ENCODE data around the gene CBLB.

CBLB gene

GRCh38 chr3:105869861-105870755, 1.3 kb upstream of the CBLB start:
- DNase-seq: no peak

- no peak for DNase-seq
Observed at GRCh38 chr3:105869531-105869833, 670 bp upstream of the CBLB start.

- no peak for DNase-seq
Observed at GRCh38 chr3:105868431-105868741, 426 bp downstream of the CBLB start.

DNA sequence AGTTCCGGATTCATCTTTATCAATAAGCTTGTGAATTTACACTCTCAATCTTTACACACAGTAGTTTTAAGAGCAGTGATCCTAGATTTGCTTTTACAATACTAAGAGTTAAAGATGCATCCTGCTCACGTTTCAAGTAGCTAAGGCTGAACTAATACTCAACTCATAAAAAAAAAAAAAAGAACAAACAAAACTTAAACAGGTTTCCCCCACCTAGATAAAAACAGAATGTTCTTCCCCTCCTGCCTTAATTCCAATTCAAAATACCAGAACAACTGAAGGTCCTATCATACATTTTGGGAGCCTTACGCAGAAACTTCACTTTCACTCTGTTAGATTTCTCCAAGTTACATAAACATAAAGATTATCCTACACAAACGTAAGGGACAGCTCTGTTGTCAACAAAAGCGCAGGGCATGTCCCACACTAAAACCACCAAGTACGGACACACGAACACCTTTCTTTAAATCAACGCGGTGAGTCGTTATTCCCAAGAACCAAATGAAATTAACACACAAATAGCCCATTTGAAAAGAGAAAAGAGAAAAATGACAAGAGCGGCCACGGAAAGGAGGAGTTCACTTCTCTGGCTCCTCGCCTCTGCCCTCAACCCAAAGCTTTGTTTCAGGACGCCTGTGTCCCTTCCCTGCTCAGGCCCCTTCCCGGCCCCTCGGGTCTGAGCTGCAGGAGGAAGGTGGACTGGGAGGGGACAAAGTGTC, 941 bp downstream of the CBLB start:
- DNase-seq: peak in 1 of 2 donors; percentile 44

GRCh38 chr3:105866656-105867653, 1.9 kb downstream of the CBLB start:
- peak; percentile 35 to 78 for DNase-seq

DNA sequence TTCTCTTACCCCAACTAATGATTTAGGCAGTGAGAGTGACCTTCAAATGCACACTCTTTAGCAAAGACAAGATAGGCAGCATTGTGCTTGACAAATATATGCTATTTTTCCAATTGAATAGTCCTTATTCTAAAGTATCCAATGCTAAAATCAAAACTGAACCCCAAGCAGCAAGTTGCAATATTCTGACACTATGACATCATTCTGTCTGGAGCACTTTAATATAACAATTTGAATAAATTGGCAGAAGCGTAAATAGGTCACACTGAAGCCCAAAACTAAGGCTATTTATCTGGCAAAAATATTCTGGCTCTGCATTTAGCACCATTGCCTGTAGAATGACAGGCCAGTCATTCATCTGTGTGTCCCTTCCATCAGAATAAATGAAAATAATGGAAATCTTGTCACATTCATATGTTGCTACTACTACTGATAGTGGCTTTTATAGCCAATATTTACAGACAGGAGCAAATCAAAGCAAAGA, 2.9 kb downstream of the CBLB start:
- no peak for DNase-seq

- DNase-seq: no peak
Observed at GRCh38 chr3:105865016-105865623, 3.7 kb downstream of the CBLB start.

GRCh38 chr3:105864212-105864611, 4.6 kb downstream of the CBLB start:
- DNase-seq: no peak

DNA sequence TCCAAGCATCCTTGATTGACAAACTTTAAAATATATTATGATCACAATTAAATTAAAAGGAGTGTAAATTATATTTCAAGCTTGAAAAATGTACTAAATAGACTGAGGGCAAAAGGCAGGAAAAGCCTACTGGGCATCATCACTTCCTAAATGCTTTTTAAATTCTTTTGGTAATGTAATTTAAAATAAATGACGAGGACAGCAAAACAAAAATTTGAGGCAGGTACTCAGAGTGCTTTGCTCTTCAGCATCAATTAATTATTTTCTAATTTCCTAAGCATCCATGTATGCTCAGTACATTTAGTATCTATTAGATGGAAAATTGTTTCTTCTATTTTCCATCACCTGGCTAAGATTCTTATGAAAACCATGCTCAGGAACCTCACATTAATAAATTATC, 5.2 kb downstream of the CBLB start:
- no peak for DNase-seq

DNA sequence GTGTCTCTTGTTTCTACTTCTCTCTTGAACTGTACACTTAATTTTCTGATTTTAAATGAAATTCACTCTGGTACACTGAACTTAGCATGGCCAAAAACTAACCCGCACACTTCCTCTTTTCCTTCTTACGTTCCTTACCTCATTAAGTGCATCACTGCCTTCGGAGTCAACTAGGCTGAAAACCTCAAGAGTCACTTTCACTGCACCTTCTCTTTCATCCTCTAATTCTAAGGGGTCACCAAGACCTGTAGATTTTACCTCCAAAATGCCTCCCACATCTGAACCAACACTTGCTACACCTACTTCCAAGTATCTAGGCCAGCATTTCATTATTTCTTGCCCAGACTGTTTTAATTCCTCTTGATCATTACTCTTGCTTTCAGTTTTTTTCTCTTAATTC, 6.6 kb downstream of the CBLB start:
- DNase-seq: peak in 1 of 2 donors; percentile 51

- DNase-seq: no peak
Observed at GRCh38 chr3:105860641-105861040, 8.2 kb downstream of the CBLB start.

DNA sequence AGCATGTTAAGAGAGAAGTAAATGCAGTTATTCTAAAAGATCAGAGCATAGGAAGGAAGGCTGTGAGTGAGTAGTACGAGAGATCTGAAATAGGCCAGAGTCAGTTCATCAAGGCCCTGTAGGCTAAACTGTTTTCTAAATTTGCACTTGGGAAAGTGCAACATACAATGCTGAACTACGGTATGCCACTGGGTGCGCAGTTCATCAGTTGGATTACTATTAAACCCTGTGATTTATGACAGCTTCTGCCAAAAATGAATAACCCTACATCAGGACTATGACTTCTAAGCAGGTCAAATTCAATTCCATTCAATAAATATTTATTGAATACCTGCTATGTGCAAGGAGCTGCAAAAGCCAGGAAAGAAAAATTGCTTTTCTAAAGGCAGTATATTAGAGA, 10.8 kb downstream of the CBLB start:
- no peak for DNase-seq

DNA sequence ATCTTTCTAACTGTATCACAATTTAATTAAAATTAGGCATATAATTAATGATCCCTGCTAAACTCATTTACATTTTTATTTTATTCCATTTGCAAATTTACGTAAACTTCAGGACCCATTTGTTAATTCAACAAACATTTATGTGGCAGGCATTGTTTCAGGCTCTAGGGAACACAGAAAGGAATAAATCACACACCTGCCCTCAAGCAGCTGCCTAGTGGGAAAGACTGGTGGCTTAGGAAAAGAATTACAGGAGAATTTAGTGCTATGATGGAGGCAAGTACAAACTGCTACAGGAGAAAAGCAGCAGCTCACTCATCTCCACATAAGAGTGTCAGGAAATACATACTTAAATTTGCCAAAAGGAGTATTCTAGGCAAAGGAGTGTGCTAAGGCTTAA, 11.2 kb downstream of the CBLB start:
- DNase-seq: no peak

DNA sequence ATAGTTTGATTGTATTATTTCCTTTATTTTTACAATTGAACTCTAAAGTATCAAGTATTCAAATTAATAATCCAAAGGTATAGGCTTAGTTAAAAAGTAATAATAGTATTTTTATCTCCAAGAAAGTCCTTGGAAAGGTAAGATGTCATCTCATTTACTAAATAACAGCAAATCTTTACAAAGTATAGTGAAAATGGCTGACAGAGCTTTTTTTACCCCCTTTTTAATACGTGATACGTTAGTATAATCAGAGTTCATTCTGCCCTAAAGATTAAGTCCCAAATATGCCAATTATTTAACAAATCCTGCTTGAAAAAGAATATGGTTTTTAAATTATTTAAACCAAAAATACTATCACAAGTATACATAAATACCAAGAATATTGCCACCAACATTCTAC, 12.2 kb downstream of the CBLB start:
- DNase-seq: no peak

DNA sequence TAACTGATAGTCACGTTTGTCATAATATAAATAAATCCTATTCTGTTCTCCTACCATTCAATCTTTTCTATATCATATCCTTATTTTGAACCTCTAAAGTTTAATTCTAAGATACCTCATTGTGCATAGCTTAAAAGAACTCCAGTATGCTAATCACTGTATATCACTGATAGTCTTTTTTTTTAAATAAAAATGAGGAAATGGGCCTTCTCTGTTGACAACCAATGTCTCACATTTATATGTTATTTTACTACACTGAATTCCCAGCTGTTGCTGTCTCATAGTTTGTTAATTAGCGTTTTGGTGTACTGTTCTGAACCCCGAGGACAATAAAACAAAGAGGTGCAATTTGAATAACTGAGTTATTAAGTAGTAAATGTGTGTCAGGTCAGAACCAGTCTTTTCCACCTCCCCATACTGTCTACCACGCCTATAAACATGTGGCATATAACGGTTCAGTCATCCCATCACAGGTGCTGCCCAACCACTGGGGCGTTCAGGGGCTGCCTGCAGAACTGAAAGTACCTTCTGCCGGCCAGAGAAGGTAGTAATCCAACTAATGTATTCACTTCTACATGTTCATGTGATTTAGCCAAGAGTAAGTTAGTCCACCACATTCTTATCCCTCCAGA, 14.9 kb downstream of the CBLB start:
- DNase-seq: peak in 1 of 2 donors; percentile 79

GRCh38 chr3:105851582-105851981, 17.2 kb downstream of the CBLB start:
- DNase-seq: no peak

DNA sequence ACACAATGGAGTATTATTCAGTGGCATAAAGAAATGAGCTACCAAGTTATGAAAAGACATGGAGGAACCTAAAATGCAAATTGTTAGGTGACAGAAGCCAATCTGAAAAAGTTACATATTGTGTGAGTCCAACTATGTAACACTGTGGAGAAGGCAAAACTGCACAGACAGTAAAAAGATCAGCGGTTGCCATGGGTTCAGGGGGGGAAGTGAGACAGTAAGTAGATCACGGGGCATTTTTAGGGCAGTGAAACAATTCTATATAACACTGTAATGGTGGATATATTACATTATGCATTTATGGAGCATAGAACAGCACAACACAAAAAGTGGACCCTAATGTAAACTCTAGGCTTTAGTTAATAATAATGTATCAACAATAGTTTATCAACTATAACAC, 17.6 kb downstream of the CBLB start:
- DNase-seq: no peak

DNA sequence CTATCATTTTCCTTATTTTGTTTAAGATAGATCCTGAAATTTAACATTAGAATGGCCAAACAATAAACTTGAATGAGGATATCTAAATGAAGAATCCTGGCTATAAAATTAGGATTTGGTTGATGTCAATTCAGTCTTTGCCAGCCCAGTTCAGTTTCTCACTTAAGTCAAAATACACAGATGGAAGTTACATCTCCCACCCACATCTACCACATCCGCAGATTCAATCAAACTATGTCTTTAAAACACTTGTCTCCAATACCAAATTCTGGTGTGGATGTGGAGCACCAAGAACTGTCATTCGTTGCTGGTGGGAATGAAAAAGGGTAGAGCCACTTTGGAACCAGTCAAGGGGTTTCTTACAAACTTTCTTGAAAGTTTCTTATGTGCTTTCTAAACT, 18.2 kb downstream of the CBLB start:
- no peak for DNase-seq

DNA sequence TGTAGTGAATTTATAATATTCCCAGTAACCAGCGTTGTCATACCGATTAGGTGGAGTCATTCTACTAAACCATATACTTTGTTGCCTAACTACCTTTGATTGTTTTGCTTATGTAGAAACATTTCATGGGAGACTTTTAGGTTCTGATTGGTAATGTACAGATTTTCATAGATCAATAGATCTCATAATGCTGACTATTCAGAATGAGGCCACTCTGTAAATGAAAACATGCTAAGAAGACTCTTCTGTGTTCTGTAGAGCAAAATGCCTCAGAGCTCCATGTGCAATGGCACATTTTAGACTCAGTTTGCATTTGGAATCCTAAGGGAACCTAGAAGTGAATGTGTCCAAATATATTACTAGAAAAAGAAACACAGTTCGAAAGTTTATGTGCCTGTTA, 20.0 kb downstream of the CBLB start:
- DNase-seq: no peak

DNA sequence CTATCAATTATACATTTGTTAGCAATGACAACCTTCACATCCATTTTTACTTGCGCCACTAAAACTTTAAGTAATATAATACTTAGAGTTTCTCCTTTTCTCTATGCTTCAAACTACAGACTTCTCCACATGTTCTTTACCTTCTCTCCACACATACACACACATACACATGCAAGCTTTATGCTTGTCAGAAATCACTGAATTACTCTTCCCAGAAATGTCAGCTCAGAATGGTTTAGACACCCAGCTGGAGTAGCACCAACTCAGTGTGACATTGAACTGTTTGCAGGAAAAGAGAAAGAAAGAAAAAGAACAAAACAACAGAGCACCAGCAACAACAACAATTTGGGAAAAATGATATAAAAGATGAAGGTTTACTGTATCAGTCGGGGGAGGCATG, 20.9 kb downstream of the CBLB start:
- no peak for DNase-seq

- DNase-seq: no peak
Observed at GRCh38 chr3:105847452-105847851, 21.4 kb downstream of the CBLB start.

GRCh38 chr3:105846809-105847208, 22.0 kb downstream of the CBLB start:
- no peak for DNase-seq

Measured in CD4-positive, alpha-beta T cell treated with Interleukin-4 for 1 hour (primary cell).